Limb (tissue), 2 donors: ENCODE results near the gene GID8.

Source experiments
- DNase-seq, 2 donors: peaks; one replicate each; pipeline ENCODE4 v3.0.0-alpha.2; 2016; ENCODE audit errors: extremely low spot score in 2 of 2

Gene GID8

DNA sequence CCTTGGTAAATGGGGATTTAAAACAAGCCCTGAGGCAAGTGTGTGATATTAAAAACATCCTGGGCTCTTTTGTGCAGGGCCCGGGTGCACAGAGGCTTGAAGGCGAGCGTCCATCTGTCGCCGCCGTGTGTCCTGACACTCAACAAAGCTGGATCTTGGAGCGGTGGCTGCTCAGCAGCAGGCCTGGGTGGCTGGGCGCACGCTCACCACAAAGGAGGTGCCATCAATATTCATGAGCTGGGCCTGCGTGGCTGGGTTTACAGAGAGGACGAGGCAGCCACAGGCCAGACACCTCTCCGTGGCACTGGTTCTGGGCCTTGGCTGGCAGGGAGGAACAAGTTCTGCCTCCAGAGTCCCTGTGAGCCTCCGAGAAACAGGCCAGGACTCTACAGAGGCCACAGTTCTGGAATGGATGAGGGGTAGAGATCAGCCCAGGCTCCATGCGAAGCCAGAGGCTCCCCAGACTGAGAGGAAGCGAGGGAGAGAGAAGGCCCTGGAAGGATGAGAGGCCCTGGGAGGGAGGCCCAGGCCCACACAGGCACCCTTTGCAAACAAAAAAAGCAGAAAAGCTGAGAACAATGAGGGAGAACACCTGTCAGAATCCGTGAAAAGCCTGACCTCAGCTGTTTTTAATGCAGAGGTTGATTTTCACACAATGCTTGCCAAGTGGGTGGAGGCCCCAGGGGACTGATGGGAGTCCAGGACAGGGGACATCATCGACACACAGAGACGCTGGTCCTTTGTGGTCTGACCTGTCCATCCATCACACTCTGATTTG lies 46.9 kb downstream of the GID8 start:
- no peak for DNase-seq

DNA sequence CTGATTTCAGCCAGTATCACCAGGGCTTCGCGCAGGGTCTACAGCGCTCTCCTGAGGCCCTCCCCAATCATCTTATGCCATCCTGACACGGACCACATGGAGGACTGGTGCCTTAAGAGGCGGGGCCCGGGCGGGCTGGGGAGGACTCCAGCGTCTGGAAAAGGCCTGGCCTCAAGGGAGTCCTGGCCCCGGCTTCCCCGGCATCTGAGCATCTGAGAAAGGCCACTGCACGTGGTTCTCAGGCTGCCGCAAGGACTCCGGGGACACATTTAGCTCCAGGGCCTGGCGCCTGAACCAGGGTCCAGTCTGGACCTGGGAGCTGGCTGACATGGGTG lies 47.5 kb downstream of the GID8 start:
- DNase-seq, result no peak

DNA sequence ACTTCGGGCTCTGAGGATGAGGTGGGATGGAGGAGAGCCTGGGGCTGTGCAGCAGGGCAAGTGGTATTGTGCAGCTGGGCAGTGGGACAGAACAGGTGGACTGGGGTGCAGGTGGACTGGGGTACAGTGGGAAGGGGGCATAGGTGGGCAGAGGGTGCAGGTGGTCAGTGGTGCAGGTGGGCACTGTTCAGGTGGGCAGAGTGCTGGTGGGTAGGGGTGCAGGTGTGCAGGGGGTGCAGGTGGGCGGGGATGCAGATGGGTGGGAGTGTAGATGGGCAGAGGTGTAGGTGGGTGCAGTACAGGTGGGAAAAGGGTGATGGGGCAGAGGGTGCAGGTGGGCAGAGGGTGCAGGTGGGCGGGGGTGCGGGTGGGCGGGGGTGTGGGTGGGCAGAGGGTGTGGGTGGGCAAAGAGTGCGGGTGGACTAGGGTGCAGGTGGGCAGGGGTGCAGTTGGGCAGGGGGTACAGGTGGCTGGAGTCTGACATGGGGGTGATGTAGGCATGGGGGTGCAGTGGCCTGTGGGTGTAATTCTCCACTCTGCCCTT lies 48.4 kb downstream of the GID8 start:
- DNase-seq, result no peak

DNA sequence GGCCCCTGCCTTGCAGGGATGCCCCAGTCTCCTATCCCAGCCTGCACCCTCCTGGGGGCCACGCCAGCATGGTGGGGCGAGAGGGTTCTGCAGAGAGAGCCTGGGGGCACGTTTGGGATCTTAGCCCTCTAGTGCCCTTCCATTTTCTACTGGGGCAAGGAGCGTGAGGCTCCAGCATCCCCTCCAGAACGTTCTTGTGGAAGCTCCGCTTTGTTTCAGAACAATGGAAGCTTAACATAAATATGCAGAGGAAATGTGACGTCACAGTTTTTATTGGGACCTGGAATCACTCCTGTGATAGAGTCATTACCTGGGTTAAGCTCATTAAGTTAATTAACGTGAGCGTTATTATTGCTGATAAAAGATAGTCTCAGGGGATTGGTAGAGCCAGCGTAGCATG lies 49.2 kb downstream of the GID8 start:
- DNase-seq, result no peak

DNA sequence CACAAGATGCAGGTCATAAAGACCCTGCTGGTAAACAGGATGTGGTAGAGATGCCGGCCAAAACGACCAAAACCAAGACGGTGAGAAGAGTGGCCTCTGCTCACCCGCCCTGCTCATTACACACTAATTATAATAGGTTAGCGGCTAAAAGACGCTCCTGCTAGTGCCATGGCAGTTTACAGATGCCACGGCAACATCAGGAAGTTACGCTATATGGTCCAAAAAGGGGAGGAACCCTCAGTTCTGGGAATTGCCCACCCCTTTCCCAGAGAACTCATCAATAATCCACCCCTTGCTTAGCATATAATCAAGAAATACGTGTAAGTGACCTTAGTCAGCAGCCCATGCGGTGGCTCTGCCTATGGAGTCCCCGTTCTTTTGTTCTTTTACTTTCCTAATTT lies 51.3 kb downstream of the GID8 start:
- no peak for DNase-seq

DNA sequence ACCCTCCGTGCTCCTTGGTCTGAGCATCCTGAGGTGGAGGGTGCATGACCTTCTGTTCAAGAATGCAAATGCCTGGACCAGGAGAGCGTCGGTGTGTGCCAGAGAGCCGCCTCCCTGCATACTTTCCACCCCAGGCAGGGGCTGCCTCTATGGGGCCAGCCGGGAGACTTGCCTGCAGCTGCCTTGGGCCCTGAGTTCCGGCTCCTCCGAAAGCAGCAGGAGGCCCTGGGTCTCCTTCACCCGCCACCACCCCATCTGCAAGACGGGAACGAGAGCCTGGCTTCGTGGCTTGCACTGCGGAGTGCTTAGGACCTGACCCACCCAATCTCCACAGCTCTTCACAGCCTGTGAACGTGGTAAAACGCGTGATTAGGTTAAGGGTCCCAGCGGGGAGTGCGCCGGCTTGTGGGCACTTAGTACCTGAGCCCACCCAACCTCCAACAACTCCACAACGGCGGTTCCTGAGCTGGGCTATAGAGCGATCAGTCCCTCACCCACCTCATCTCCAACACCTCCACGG lies 52.4 kb downstream of the GID8 start:
- DNase-seq, result no peak

DNA sequence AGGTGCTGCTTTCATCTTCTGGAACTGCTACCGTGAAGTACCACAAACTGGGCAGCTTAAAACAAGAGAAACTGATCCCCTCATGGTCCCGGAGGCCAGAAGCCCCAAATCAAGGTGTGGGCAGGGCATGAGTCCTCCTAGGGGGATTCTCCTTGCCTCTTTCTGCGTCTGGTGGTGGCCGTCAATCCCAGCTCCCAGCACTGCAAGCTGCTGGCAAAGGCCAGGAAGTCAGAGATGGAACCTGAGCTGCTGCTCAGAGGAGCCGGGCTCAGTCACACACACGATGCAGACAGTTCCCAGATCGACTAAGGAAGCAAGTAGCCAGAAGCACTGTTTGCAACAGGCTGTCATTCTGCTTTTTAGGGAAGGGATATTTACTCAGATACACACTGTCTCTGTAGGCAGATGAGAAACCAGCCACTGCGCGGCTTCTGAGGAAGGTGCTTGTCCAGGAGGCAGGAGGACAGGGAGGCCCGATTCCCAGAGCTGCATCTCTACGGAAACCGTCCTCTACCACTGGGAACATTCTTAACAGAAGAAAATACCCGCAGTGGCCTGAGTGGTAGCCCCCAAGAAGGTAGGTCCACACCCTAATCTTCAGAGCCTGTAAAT lies 53.4 kb downstream of the GID8 start:
- no peak for DNase-seq

DNA sequence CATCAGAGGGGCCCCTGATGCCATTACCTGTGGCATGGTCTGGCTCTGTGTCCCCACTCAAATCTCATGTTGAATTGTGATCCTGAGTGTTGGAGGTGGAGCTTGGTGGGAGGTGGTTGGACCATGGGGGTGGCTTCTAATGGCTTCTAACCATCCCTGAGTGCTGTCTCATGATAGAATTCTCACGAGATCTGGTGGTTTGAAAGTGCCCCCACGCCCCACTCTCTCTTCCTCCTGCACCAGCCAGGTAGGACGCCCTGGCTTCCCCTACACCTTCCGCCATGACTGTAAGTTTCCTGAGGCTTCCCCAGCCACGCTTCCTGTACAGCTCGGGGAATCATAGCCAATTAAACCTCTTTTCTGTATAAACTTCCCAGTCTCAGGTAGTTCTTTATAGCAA lies 53.9 kb downstream of the GID8 start:
- DNase-seq, result no peak

DNA sequence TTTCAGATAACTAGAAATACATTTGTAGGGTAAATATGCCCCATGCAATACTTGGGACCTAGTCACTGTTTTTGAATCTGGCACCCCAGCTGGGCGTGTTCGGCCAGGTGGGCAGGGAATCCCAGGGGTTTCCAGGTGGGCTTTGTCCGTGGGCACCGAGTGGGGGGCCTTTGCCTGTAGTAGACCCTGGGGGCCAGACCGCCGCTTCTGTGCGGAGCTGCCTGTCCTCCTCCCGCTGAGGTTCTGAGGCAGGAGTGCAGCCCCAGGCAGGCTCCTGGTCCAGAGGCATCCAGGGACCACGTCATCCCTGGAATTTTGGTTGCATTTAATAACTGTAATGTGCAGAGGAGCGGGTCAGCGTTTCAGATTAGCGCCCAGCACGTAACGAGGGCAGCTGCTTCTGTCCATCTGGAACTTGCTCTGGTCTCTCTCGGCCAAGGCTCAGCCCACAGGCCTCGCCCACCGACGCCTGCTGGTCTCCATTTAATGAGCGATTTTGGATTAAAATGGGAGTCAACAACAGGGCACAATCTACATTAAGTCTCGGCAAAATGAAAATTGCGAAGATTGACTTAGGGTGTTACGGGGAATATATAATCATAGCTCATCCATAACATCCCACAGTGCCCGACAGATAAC lies 56.0 kb downstream of the GID8 start:
- no peak for DNase-seq

DNA sequence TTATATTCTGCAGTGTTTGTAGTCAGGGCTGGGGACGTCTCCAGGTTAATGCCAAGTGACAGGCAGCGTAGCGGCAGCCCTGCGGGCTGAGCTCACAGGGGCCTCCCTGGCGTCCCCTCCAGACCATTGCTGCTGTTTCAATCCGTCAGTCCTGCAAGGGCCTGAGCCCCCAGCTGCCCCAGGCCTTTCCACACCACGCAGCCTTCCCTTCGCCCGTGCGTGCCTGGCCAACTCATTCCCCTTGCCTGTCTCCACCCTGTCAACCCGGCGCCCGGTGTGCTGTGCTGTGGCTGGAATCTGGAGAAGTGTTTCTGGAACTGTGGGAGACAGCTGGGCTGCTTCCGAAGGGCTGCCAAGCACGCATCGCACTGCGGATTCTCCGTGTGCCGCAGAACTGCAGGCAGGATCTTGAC lies 56.9 kb downstream of the GID8 start:
- DNase-seq, result no peak

DNA sequence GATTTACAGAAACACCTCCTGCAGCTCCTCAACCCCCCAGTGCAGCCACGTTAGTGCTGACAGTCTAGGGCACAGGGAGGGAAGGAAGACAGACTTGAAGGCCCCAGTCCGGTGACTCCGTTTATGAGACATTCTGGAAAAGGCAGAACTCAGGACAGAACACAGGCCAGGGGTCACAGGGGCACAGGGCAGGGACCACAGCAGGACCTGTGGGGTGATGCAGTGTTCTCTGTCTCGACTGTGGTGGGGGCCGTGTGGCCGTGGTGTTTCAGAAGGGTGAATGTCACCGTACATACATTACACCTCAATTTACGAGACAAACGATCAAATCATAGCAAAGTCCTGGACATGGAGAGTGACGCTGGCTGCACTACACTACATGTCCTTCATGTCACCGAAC lies 57.5 kb downstream of the GID8 start:
- DNase-seq, result no peak

DNA sequence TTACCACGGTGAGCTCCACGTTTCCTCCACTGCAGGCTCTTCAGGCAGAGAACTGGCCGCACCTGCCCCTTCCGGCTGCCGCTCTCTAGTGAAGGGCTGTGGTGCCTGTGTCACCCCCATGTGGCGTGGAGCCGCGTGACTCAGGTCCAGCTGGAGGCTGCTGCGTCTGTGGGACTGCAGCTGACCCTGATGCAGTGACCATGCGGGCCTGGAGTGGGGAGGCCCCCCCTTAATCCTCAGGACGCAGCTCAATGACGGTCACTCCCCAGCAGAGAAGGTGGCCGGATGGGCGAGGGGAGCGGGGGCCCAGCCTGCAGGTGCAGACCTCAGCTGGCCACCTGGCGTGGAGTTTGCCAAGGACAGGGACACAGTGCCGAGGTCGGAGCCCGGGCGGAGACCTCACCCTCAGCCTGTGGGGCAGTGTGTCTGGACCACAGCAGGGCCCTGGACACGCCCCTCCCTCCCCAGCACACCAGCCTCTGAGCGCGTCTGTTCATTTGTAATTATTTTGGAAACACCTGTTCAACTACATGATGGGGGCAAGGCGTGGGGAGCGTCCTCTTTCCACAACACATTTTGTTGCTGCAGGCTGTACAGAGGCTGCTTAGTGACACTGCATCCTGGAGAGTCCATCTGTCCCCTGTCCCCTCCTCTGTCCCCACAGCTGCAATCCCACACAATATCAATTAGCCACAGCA lies 58.1 kb downstream of the GID8 start:
- DNase-seq, result no peak

DNA sequence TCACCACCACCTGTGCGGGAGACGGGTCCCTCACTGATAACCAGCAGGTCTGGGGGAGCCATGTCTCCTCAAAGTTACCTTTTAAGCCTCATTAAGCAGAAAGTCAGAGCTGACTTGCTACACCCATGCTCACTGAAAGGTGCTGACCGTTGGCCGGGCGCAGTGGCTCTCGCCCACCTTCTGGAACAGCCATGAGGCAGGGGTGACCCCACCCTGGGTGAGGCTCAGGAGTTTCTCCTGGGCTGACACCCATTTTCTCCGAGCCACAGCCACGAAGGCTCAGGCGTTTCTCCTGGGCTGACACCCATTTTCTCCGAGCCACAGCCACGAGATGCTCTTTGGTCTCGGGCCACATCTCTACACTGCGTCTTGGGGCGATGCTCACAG lies 58.6 kb downstream of the GID8 start:
- no peak for DNase-seq

DNA sequence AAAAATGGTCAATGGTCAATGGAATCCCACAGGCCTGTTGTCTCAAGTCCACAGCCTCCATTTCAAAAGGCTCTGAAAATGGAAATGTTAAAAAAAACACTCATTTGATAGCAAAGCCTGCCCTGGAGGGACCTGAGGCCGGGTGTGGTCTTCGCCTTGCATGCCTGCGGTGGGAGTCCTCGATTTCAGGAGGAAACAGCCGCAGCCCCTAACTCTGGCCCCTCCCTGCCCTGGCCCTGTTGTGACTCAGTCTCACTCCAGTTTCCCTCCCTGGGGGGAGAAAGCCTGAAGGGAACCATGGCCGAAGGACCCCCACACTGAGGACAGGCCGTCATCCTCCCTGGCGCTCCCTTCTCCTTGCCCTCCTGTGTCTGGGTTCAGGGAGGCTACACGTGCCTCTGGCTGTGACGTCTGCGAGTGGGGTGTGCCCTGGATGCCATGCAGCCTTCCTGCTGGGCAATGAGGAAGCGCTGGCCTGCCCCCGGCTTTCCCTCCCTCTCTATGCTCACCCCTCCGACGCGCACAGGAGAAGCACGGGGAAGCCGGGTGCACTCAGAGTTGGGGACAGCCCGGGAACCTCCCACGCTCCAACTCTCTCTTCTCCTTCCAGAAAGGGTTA lies 59.6 kb downstream of the GID8 start:
- no peak for DNase-seq
